ENCODE data around the gene RHOBTB1.
"Not testable (repeated sequence)": the region's sequence is repeated elsewhere in the genome, so short reads cannot be mapped to it uniquely, and the experiment has no call there.

RHOBTB1 gene

GRCh38 chr10:60911715-60912114 is 32.3 kb downstream of the RHOBTB1 start:
- H3K4me1 ChIP-seq (ENCODE audit: insufficient read depth, low read length), result peaks cover 54% of the 10 kb centered on the region
- no peaks in the 10 kb centered on the region for H3K9me3 ChIP-seq (ENCODE audit: low read length)

GRCh38 chr10:60911216-60911615 is 32.8 kb downstream of the RHOBTB1 start:
- H3K4me3 ChIP-seq (ENCODE audit: low read depth in 1 of 2, low read length in 2 of 2), result peak overlapping the region in 1 of 2 donors; percentile 24
- no peak overlapping the region for H3K9ac ChIP-seq (ENCODE audit: low read length)
- peaks cover 59% of the 10 kb centered on the region for H3K4me1 ChIP-seq (ENCODE audit: insufficient read depth, low read length)
- H3K27me3 ChIP-seq (ENCODE audit: control insufficient read depth in 1 of 2, insufficient read depth in 2 of 2, low read length in 2 of 2), result no peaks in the 10 kb centered on the region
- H3K36me3 ChIP-seq (ENCODE audit: insufficient read depth, low read length), result no peaks in the 10 kb centered on the region
- H3K9me3 ChIP-seq (ENCODE audit: low read length), result no peaks in the 10 kb centered on the region
- H3K27ac ChIP-seq (ENCODE audit: low read depth, low read length), result no peak overlapping the region

More at GRCh38 chr10:60911715-60912114, 32.3 kb downstream of the RHOBTB1 start:
- H3K27ac ChIP-seq (ENCODE audit: low read depth, low read length), result no peak overlapping the region
- H3K27me3 ChIP-seq (ENCODE audit: control insufficient read depth in 1 of 2, insufficient read depth in 2 of 2, low read length in 2 of 2), result no peaks in the 10 kb centered on the region
- no peaks in the 10 kb centered on the region for H3K36me3 ChIP-seq (ENCODE audit: insufficient read depth, low read length)
- H3K4me3 ChIP-seq (ENCODE audit: low read depth in 1 of 2, low read length in 2 of 2), result no peak overlapping the region
- no peak overlapping the region for H3K9ac ChIP-seq (ENCODE audit: low read length)

GRCh38 chr10:60910543-60910942 is 33.4 kb downstream of the RHOBTB1 start:
- Histone ChIP-seq H3K36me3 (ENCODE audit: insufficient read depth, low read length) (no peaks in the 10 kb centered on the region), H3K27ac (ENCODE audit: low read depth, low read length) (no peak overlapping the region), H3K4me3 (ENCODE audit: low read depth in 1 of 2, low read length in 2 of 2) (peak overlapping the region in 1 of 2 donors; percentile 24), H3K9ac (ENCODE audit: low read length) (no peak overlapping the region), H3K4me1 (ENCODE audit: insufficient read depth, low read length) (peaks cover 61% of the 10 kb centered on the region), H3K9me3 (ENCODE audit: low read length) (no peaks in the 10 kb centered on the region), H3K27me3 (ENCODE audit: control insufficient read depth in 1 of 2, insufficient read depth in 2 of 2, low read length in 2 of 2) (no peaks in the 10 kb centered on the region)

- Histone ChIP-seq H3K27ac (ENCODE audit: low read depth, low read length) (peak overlapping the region; percentile 59), H3K4me3 (ENCODE audit: low read depth in 1 of 2, low read length in 2 of 2) (no peak overlapping the region), H3K9ac (ENCODE audit: low read length) (no peak overlapping the region), H3K27me3 (ENCODE audit: control insufficient read depth in 1 of 2, insufficient read depth in 2 of 2, low read length in 2 of 2) (no peaks in the 10 kb centered on the region), H3K36me3 (ENCODE audit: insufficient read depth, low read length) (no peaks in the 10 kb centered on the region), H3K9me3 (ENCODE audit: low read length) (no peaks in the 10 kb centered on the region), H3K4me1 (ENCODE audit: insufficient read depth, low read length) (peaks cover 54% of the 10 kb centered on the region)
These were observed 35.1 kb downstream of the RHOBTB1 start for GRCh38 chr10:60908896-60909295.

GRCh38 chr10:60908031-60908430 is 36.0 kb downstream of the RHOBTB1 start:
- Histone ChIP-seq H3K27me3 (ENCODE audit: control insufficient read depth in 1 of 2, insufficient read depth in 2 of 2, low read length in 2 of 2) (no peaks in the 10 kb centered on the region), H3K36me3 (ENCODE audit: insufficient read depth, low read length) (peaks cover 4% of the 10 kb centered on the region), H3K4me1 (ENCODE audit: insufficient read depth, low read length) (peaks cover 54% of the 10 kb centered on the region), H3K9me3 (ENCODE audit: low read length) (no peaks in the 10 kb centered on the region), H3K27ac (ENCODE audit: low read depth, low read length) (peak overlapping the region; percentile 43), H3K9ac (ENCODE audit: low read length) (no peak overlapping the region), H3K4me3 (ENCODE audit: low read depth in 1 of 2, low read length in 2 of 2) (no peak overlapping the region)

- Histone ChIP-seq H3K27ac (ENCODE audit: low read depth, low read length) (peak overlapping the region; percentile 12), H3K27me3 (ENCODE audit: control insufficient read depth in 1 of 2, insufficient read depth in 2 of 2, low read length in 2 of 2) (no peaks in the 10 kb centered on the region), H3K9ac (ENCODE audit: low read length) (no peak overlapping the region), H3K36me3 (ENCODE audit: insufficient read depth, low read length) (peaks cover 9% of the 10 kb centered on the region), H3K4me1 (ENCODE audit: insufficient read depth, low read length) (peaks cover 54% of the 10 kb centered on the region), H3K9me3 (ENCODE audit: low read length) (no peaks in the 10 kb centered on the region), H3K4me3 (ENCODE audit: low read depth in 1 of 2, low read length in 2 of 2) (no peak overlapping the region)
These were observed 36.7 kb downstream of the RHOBTB1 start for GRCh38 chr10:60907236-60907635.

GRCh38 chr10:60906825-60907224 is 37.2 kb downstream of the RHOBTB1 start:
- not testable (repeated sequence) for H3K4me3 ChIP-seq (ENCODE audit: low read depth in 1 of 2, low read length in 2 of 2); H3K27me3 ChIP-seq (ENCODE audit: control insufficient read depth in 1 of 2, insufficient read depth in 2 of 2, low read length in 2 of 2); H3K9ac ChIP-seq (ENCODE audit: low read length); H3K36me3 ChIP-seq (ENCODE audit: insufficient read depth, low read length); H3K9me3 ChIP-seq (ENCODE audit: low read length)
- H3K27ac ChIP-seq (ENCODE audit: low read depth, low read length), result peak overlapping the region; percentile 12
- H3K4me1 ChIP-seq (ENCODE audit: insufficient read depth, low read length), result peaks cover 56% of the 10 kb centered on the region

- Histone ChIP-seq H3K4me1 (ENCODE audit: insufficient read depth, low read length) (peaks cover 60% of the 10 kb centered on the region), H3K27me3 (ENCODE audit: control insufficient read depth in 1 of 2, insufficient read depth in 2 of 2, low read length in 2 of 2) (no peaks in the 10 kb centered on the region), H3K9me3 (ENCODE audit: low read length) (no peaks in the 10 kb centered on the region), H3K27ac (ENCODE audit: low read depth, low read length) (peak overlapping the region; percentile 16), H3K36me3 (ENCODE audit: insufficient read depth, low read length) (peaks cover 9% of the 10 kb centered on the region), H3K9ac (ENCODE audit: low read length) (no peak overlapping the region), H3K4me3 (ENCODE audit: low read depth in 1 of 2, low read length in 2 of 2) (no peak overlapping the region)
These were observed 37.6 kb downstream of the RHOBTB1 start for GRCh38 chr10:60906411-60906810.

GRCh38 chr10:60905580-60905979 is 38.4 kb downstream of the RHOBTB1 start:
- no peak overlapping the region for H3K4me3 ChIP-seq (ENCODE audit: low read depth in 1 of 2, low read length in 2 of 2)
- H3K27ac ChIP-seq (ENCODE audit: low read depth, low read length), result no peak overlapping the region
- H3K36me3 ChIP-seq (ENCODE audit: insufficient read depth, low read length), result peaks cover 9% of the 10 kb centered on the region
- H3K9me3 ChIP-seq (ENCODE audit: low read length), result no peaks in the 10 kb centered on the region
- H3K9ac ChIP-seq (ENCODE audit: low read length), result no peak overlapping the region
- H3K27me3 ChIP-seq (ENCODE audit: control insufficient read depth in 1 of 2, insufficient read depth in 2 of 2, low read length in 2 of 2), result no peaks in the 10 kb centered on the region
- H3K4me1 ChIP-seq (ENCODE audit: insufficient read depth, low read length), result peaks cover 53% of the 10 kb centered on the region

GRCh38 chr10:60903096-60903495 is 40.9 kb downstream of the RHOBTB1 start:
- H3K27me3 ChIP-seq (ENCODE audit: control insufficient read depth in 1 of 2, insufficient read depth in 2 of 2, low read length in 2 of 2), result no peaks in the 10 kb centered on the region
- H3K4me1 ChIP-seq (ENCODE audit: insufficient read depth, low read length), result peaks cover 47% of the 10 kb centered on the region
- H3K27ac ChIP-seq (ENCODE audit: low read depth, low read length), result no peak overlapping the region
- H3K9me3 ChIP-seq (ENCODE audit: low read length), result no peaks in the 10 kb centered on the region
- no peak overlapping the region for H3K9ac ChIP-seq (ENCODE audit: low read length)
- H3K4me3 ChIP-seq (ENCODE audit: low read depth in 1 of 2, low read length in 2 of 2), result no peak overlapping the region
- peaks cover 9% of the 10 kb centered on the region for H3K36me3 ChIP-seq (ENCODE audit: insufficient read depth, low read length)

- Histone ChIP-seq H3K4me1 (ENCODE audit: insufficient read depth, low read length) (peaks cover 38% of the 10 kb centered on the region), H3K27me3 (ENCODE audit: control insufficient read depth in 1 of 2, insufficient read depth in 2 of 2, low read length in 2 of 2) (no peaks in the 10 kb centered on the region), H3K9me3 (ENCODE audit: low read length) (no peaks in the 10 kb centered on the region), H3K9ac (ENCODE audit: low read length) (no peak overlapping the region), H3K36me3 (ENCODE audit: insufficient read depth, low read length) (peaks cover 9% of the 10 kb centered on the region), H3K4me3 (ENCODE audit: low read depth in 1 of 2, low read length in 2 of 2) (no peak overlapping the region), H3K27ac (ENCODE audit: low read depth, low read length) (no peak overlapping the region)
These were observed 42.3 kb downstream of the RHOBTB1 start for GRCh38 chr10:60901561-60902235.

GRCh38 chr10:60899266-60899665 is 44.7 kb downstream of the RHOBTB1 start:
- H3K27me3 ChIP-seq (ENCODE audit: control insufficient read depth in 1 of 2, insufficient read depth in 2 of 2, low read length in 2 of 2), result no peaks in the 10 kb centered on the region
- peak overlapping the region in 1 of 2 donors; percentile 4 for H3K4me3 ChIP-seq (ENCODE audit: low read depth in 1 of 2, low read length in 2 of 2)
- no peaks in the 10 kb centered on the region for H3K9me3 ChIP-seq (ENCODE audit: low read length)
- H3K9ac ChIP-seq (ENCODE audit: low read length), result no peak overlapping the region
- no peak overlapping the region for H3K27ac ChIP-seq (ENCODE audit: low read depth, low read length)
- H3K4me1 ChIP-seq (ENCODE audit: insufficient read depth, low read length), result peaks cover 45% of the 10 kb centered on the region
- peaks cover 9% of the 10 kb centered on the region for H3K36me3 ChIP-seq (ENCODE audit: insufficient read depth, low read length)
